ENCODE data around the gene FHAD1.
"Not testable (repeated sequence)": the region's sequence is repeated elsewhere in the genome, so short reads cannot be mapped to it uniquely, and the experiment has no call there.

The FHAD1 gene

DNA sequence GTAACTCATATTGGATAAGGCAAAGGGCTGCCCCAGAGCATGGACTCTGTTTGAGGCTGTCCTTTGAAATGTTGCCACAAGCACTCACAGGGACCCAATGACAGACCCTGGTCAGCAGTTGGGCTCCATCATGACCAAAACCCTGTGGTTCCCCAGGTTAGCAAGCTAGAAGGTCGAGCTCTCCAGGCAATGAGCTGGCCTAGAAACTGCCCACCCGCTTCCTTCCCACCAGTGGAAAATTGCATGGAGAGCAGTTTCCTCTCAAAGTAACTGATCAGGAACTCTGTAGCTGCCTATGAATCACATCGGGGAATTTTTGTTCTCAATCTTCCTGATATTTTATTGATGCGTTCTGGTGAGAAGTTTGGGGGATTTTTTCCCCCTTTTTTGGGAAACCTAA, 52.8 kb downstream of the FHAD1 start:
- in situ Hi-C loops (cut with MboI; ENCODE audit: low sequenced_read_pairs), result loop anchor here (10.0 kb wide), 1 partner anchor 175 kb away; no protein-coding TSS in a partner anchor

GRCh38 chr1:15303935-15304334, 56.9 kb downstream of the FHAD1 start:
- in situ Hi-C loops (cut with MboI; ENCODE audit: low sequenced_read_pairs), result no loop called here

DNA sequence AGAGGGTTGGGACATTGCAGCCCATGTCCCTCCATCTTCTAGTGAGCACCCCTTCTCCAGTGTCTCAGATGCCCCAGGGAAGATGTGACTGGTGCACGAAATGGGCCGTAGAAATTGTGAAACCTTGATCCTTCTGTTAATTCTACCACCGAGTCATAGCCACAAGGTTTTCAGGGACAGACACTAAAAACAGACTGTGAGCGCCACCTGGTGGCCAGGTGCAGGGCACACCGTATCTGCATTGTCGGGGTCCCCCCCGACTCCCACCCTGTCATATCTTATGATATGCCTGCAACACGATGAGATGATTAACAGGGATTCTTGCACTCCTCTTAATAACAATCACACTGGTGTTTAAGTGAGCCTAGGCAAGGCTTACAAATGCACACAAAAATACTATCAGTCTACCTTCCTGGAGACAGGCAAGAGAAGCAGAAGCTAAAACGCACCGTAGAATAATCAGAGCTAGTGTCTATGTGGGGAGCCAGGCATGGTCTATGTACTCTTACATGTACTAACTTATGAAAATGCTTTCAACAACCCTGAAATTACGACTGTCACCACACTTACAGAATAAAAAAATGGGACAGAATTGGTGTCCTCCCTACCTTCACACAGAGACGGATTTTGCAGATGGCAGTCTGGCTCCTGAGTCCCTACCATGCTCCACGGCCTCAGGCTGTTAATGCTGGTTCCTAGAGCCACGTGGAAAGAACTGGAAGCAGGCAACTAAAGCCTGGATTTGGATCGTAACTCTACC, 57.9 kb downstream of the FHAD1 start:
- in situ Hi-C loops (cut with MboI; ENCODE audit: low sequenced_read_pairs), result no loop called here

GRCh38 chr1:15305468-15305770, 58.4 kb downstream of the FHAD1 start:
- in situ Hi-C loops (cut with MboI; ENCODE audit: low sequenced_read_pairs), result no loop called here

DNA sequence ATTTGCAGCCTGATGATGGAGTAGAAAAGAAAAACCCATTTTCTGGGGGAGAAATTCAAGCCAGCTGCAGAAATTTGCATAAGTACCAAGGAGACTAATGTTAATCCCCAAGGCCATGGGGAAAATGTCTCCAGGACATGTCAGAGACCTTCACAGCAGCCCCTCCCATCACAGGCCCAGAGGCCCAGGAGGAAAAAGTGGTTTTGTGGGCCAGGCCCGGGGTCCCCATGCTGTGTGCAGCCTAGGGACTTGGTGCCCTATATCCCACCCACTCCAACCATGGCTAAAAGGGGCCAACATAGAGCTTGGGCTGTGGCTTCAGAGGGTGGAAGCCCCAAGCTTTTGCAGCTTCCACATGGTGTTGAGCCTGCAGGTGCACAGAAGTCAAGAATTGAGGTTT, 59.3 kb downstream of the FHAD1 start:
- in situ Hi-C loops (cut with MboI; ENCODE audit: low sequenced_read_pairs), result not testable (repeated sequence)

DNA sequence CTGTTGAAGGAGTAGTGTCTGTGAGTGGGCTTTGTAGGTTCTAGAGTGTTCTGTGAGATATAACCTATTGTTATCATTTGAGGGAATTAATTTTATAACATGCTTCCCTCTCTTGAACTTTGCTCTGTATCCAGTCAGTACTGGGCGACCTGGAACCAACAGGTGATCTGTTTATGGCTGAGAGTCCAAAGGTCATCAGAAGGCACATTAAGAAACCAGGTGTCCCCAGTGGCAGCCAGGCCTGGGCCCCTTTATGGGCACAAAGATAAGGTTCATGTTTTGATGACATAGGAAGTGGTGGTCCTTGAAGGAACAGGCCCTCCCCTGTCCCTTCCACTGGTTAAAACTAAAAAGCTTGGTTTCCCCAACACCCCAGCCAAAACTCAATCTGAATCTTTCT, 61.1 kb downstream of the FHAD1 start:
- in situ Hi-C loops (cut with MboI; ENCODE audit: low sequenced_read_pairs), result no loop called here

DNA sequence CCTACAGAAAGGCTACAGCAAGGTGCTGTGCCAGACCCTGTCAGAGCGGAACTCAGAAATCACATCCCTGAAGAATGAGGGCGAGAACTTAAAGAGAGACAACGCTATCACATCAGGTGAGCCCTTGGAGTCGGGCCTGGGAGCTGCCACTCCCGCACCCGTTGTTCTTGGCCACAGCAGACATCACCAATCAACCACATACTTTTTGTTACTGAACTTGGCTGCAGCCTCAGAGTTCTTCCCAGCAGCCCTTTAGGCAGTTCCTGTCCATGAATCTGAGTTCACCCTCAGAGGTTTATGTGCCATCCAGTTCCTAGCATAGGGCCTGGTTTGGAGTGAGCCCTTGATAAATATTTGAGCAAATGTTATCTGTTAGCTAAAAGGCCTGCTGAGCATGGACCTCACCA, 61.6 kb downstream of the FHAD1 start:
- in situ Hi-C loops (cut with MboI; ENCODE audit: low sequenced_read_pairs), result no loop called here

DNA sequence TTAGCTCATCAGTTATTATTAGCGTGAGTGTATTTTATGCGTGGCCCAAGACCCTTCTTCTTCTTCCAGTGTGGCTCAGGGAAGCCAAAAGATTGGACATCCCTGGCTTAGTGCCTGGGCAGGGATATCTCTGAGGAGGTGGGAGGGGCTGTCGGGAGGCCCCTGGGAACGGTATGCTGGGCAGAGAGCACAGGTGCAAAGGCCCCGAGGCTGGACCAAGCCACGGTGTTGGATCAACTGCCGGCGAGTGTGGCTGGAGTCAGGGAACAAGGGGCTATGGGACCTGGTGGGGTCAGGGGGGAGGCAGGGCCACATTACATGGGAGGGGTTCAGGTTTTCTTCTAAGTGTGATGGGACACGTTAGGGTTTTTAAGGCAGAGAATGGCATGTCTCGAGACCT, 62.7 kb downstream of the FHAD1 start:
- in situ Hi-C loops (cut with MboI; ENCODE audit: low sequenced_read_pairs), result no loop called here

GRCh38 chr1:15310544-15310943, 63.5 kb downstream of the FHAD1 start:
- in situ Hi-C loops (cut with MboI; ENCODE audit: low sequenced_read_pairs), result no loop called here

GRCh38 chr1:15311122-15311822, 64.2 kb downstream of the FHAD1 start:
- in situ Hi-C loops (cut with MboI; ENCODE audit: low sequenced_read_pairs), result no loop called here

GRCh38 chr1:15311880-15312279, 64.9 kb downstream of the FHAD1 start:
- in situ Hi-C loops (cut with MboI; ENCODE audit: low sequenced_read_pairs), result no loop called here

DNA sequence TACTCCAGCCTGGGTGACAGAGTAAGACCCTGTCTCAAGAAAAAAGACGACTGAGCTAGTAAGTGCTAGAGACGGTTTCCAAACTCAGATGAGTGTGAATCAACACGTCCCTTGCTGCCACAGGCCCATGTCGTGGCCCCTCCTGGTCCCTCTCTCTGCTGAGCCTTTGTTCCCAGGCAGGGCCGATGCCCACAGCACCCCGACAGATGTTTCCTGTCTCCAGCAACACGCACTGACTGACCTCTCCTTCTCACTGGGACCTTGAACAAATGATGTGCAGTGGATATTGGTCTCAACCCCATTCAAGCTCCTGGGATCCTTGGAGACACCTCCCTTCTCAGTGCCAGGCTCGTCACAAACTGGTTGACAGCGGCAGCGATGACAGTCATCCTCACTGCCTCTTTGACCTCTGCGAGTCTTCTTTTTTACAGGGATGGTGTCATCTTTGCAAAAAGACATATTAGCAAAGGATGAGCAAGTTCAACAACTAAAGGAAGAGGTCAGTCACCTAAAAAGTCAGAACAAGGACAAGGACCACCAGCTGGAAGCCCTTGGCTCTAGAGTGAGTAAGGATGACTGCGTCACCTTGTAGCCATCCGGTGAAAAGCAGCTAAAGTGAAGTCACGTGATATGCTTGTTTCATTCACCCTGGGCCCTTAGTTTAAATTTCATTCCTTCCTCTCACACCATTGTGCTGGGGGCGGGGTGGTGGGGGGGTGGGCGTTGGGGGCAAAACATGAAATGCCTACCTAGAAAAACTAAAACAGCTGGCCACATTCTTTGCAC, 65.8 kb downstream of the FHAD1 start:
- in situ Hi-C loops (cut with MboI; ENCODE audit: low sequenced_read_pairs), result no loop called here

- in situ Hi-C loops (cut with MboI; ENCODE audit: low sequenced_read_pairs), result no loop called here
Measured at GRCh38 chr1:15314328-15315281, 67.6 kb downstream of the FHAD1 start.

DNA sequence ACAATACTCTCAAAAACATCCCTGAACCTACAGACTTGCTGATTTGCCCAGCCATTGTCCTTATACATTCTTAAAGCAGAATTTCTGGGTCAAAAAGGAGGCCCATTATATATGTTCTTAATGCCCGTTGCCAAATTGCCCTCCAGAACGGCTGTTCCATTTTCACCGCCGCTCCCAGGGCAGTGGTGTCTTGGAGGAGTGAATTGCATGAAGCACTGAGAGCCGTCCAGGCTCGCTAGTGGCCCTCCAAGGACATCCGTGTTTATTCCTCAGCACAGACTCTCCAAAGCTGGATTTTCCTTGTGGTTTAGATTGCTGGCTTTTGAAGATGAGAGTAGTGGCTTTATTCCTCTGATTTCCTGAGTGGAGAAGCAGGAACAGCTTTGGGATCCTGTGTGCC, 68.8 kb downstream of the FHAD1 start:
- in situ Hi-C loops (cut with MboI; ENCODE audit: low sequenced_read_pairs), result no loop called here

GRCh38 chr1:15316510-15316909, 69.5 kb downstream of the FHAD1 start:
- in situ Hi-C loops (cut with MboI; ENCODE audit: low sequenced_read_pairs), result no loop called here

DNA sequence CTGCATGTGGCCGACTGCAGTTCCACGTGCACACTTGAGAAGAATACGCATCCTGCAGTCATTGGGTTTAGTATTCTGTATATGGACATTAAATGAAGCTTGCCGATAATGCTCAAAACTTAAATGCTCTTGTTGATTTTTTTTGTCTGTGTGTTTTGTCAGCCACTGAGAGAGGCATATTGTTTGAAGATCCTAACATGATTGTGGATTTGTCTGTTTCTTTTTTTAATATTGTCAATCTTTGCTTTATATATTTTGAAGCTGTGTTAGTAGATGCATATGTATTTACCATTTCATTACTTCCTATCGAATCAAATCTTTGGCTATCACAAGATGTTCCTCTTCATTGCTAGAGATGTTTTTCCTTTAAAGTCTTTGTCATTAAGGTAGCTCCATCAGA, 73.2 kb downstream of the FHAD1 start:
- in situ Hi-C loops (cut with MboI; ENCODE audit: low sequenced_read_pairs), result no loop called here

DNA sequence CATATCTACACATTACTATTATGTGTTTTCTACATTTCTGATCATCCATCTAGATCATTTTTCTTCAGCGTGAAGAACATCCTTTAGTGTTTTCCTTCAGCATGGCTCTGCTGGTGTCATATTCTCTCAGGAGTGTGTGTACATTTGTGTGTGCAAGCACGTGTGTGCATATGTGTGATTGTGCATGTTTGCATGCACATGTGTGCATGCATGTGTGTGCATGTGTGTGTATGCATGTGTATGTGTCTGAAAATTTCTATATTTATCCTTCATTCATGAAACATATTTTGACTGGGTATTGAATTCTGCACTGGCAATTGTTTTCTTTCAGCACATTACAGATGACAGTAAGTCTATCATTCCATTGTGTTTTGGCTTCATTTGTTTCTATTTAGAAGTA, 74.6 kb downstream of the FHAD1 start:
- in situ Hi-C loops (cut with MboI; ENCODE audit: low sequenced_read_pairs), result no loop called here

DNA sequence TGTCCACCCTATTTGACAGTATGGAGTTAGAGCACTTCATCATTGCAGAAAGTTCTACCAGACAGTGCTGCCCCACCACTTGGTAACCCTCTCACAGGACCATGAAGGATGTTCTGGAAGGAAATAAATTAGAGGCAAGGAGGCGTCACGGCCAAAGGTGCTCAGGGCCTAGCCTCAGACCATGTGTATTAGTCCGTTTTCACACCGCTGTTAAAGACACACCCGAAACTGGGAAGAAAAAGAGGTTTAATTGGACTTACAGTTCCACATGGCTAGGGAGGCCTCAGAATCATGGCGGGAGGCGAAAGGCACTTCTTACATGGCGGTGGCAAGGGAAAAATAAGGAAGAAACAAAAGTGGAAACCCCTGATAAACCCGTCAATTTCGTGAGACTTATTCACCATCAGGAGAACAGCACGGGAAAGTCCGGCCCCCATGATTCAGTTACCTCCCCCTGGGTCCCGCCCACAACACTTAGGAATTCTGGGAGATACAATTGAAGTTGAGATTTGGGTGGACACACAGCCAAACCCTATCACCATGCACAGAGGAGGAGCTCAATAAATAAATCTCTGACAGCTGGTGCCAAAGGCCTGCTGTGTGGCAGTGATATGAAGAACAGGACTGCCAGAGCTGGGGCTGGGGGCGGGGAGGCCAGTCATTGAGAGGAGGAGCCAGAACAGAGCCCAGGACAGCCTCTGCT, 75.8 kb downstream of the FHAD1 start:
- in situ Hi-C loops (cut with MboI; ENCODE audit: low sequenced_read_pairs), result no loop called here

GRCh38 chr1:15323351-15323988, 76.4 kb downstream of the FHAD1 start:
- in situ Hi-C loops (cut with MboI; ENCODE audit: low sequenced_read_pairs), result no loop called here
